SK-N-SH treated with all-trans-retinoic acid at 6 μM for 48 hours (cell line): Measurements from ENCODE around the gene BBS9.

Experiments used
- ATAC-seq: fragments of 200-7000 bp; cut with Tn5 transposase; 3 replicates; pipeline ENCODE4 v1.9.1; 2020; ENCODE audit warnings: mild to moderate bottlenecking, moderate library complexity
- ARNTL ChIP-seq: fragments of 450-650 bp; formaldehyde crosslinking; IDR thresholded peaks from 2 replicates; pipeline ENCODE4 v1.5.0; 2020; ENCODE audit warnings: low read depth, mild to moderate bottlenecking, moderate library complexity, borderline replicate concordance
- BACH2 ChIP-seq: fragments of 250-450 bp; sonication (Bioruptor Pico); IDR thresholded peaks from 2 replicates; pipeline ENCODE4 v1.9.0; 2021; ENCODE audit warnings: mild to moderate bottlenecking, borderline replicate concordance
- CSDC2 ChIP-seq: fragments of 250-450 bp; sonication (Bioruptor Pico); IDR thresholded peaks from 2 replicates; pipeline ENCODE4 v1.5.0; 2020; ENCODE audit warnings: mild to moderate bottlenecking, moderate library complexity
- ESRRG ChIP-seq: fragments of 250-450 bp; sonication (Bioruptor Pico); IDR thresholded peaks from 2 replicates; pipeline ENCODE4 v1.6.1; 2021; ENCODE audit warnings: mild to moderate bottlenecking
- GLIS3 ChIP-seq: fragments of 250-450 bp; sonication (Bioruptor Pico); IDR thresholded peaks from 2 replicates; pipeline ENCODE4 v1.5.0; 2020; ENCODE audit warnings: mild to moderate bottlenecking, moderate library complexity
- ISL1 ChIP-seq: fragments of 250-450 bp; sonication (Bioruptor Pico); IDR thresholded peaks from 2 replicates; pipeline ENCODE4 v2.1.2; 2022; ENCODE audit warnings: mild to moderate bottlenecking, moderate library complexity
- OSR1 ChIP-seq: fragments of 250-450 bp; sonication (Bioruptor Pico); IDR thresholded peaks from 2 replicates; pipeline ENCODE4 v1.8.0; 2022; ENCODE audit warnings: moderate library complexity, mild to moderate bottlenecking, inconsistent platforms
- RARB ChIP-seq: fragments of 250-450 bp; sonication (Bioruptor Pico); IDR thresholded peaks from 2 replicates; pipeline ENCODE4 v1.8.0; 2021; ENCODE audit warnings: mild to moderate bottlenecking, moderate library complexity
- SNAI2 ChIP-seq: fragments of 250-450 bp; sonication (Bioruptor Pico); IDR thresholded peaks from 2 replicates; pipeline ENCODE4 v1.5.0; 2020; ENCODE audit warnings: mild to moderate bottlenecking, moderate library complexity
- TCF4 ChIP-seq: fragments of 250-450 bp; sonication (Bioruptor Pico); IDR thresholded peaks from 2 replicates; pipeline ENCODE4 v1.8.0; 2021; ENCODE audit warnings: mild to moderate bottlenecking, moderate library complexity, borderline replicate concordance
- TOX ChIP-seq: fragments of 250-450 bp; sonication (Bioruptor Pico); IDR thresholded peaks from 2 replicates; pipeline ENCODE4 v1.8.0; 2021; ENCODE audit warnings: mild to moderate bottlenecking, moderate library complexity, borderline replicate concordance
- ZC3H10 ChIP-seq: fragments of 250-450 bp; sonication (Bioruptor Pico); IDR thresholded peaks from 2 replicates; pipeline ENCODE4 v1.5.1; 2021; ENCODE audit warnings: mild to moderate bottlenecking, moderate library complexity
- ZFP3 ChIP-seq: fragments of 250-450 bp; sonication (Bioruptor Pico); IDR thresholded peaks from 2 replicates; pipeline ENCODE4 v1.5.0; 2020; ENCODE audit warnings: mild to moderate bottlenecking, moderate library complexity
- ZFP30 ChIP-seq: fragments of 450-650 bp; formaldehyde crosslinking; IDR thresholded peaks from 2 replicates; pipeline ENCODE4 v1.5.0; 2022; ENCODE audit warnings: mild to moderate bottlenecking, moderate library complexity
- ZNF565 ChIP-seq: fragments of 450-650 bp; formaldehyde crosslinking; conservative IDR thresholded peaks from 2 replicates; pipeline ENCODE4 v1.5.0; 2020; ENCODE audit warnings: low read depth, mild to moderate bottlenecking, moderate library complexity
- ZNF70 ChIP-seq: fragments of 450-650 bp; formaldehyde crosslinking; IDR thresholded peaks from 2 replicates; pipeline ENCODE4 v1.5.0; 2020; ENCODE audit warnings: mild to moderate bottlenecking, moderate library complexity
- TF ChIP-seq, protein P1 (sequence below): fragments of 250-450 bp; sonication (Bioruptor Pico); IDR thresholded peaks from 2 replicates; pipeline ENCODE4 v1.5.0; 2020; ENCODE audit warnings: mild to moderate bottlenecking, moderate library complexity
- TF ChIP-seq, protein P2 (sequence below): fragments of 250-450 bp; sonication (Bioruptor Pico); IDR thresholded peaks from 2 replicates; pipeline ENCODE4 v1.5.1; 2021; ENCODE audit warnings: mild to moderate bottlenecking, moderate library complexity
- TF ChIP-seq, protein P3 (sequence below): fragments of 250-450 bp; sonication (Bioruptor Pico); IDR thresholded peaks from 2 replicates; pipeline ENCODE4 v1.8.0; 2020; ENCODE audit warnings: mild to moderate bottlenecking, moderate library complexity, borderline replicate concordance
- TF ChIP-seq, protein P4 (sequence below): fragments of 250-450 bp; sonication (Bioruptor Pico); IDR thresholded peaks from 2 replicates; pipeline ENCODE4 v1.5.1; 2020; ENCODE audit warnings: low read depth, mild to moderate bottlenecking, moderate library complexity

The BBS9 gene

DNA sequence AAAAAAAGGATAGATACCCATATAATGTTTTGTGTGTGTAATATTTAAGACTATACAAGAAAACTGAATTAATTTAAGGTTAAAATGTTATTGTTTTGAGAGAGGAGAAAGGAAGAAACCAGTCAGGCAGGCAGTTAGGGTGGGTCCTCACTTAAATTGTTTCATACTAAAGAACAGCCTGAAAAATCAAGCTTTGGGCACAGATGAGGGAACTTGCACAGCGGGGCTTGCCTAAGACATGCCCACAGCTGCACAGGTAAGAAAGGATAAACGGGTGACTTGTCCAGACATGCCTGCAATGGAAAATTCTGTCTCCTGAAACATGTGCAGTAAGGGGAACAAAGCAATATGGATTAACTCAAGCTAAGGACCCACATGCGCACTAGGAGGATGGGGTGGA, 158.4 kb downstream of the BBS9 start:
- ATAC-seq: no peak
- TF ChIP-seq ISL1 (no peak), RARB (no peak), CSDC2 (CRISPR knock-in tag) (no peak), ZC3H10 (CRISPR knock-in tag) (no peak)
- TF ChIP-seq, protein P1, sequence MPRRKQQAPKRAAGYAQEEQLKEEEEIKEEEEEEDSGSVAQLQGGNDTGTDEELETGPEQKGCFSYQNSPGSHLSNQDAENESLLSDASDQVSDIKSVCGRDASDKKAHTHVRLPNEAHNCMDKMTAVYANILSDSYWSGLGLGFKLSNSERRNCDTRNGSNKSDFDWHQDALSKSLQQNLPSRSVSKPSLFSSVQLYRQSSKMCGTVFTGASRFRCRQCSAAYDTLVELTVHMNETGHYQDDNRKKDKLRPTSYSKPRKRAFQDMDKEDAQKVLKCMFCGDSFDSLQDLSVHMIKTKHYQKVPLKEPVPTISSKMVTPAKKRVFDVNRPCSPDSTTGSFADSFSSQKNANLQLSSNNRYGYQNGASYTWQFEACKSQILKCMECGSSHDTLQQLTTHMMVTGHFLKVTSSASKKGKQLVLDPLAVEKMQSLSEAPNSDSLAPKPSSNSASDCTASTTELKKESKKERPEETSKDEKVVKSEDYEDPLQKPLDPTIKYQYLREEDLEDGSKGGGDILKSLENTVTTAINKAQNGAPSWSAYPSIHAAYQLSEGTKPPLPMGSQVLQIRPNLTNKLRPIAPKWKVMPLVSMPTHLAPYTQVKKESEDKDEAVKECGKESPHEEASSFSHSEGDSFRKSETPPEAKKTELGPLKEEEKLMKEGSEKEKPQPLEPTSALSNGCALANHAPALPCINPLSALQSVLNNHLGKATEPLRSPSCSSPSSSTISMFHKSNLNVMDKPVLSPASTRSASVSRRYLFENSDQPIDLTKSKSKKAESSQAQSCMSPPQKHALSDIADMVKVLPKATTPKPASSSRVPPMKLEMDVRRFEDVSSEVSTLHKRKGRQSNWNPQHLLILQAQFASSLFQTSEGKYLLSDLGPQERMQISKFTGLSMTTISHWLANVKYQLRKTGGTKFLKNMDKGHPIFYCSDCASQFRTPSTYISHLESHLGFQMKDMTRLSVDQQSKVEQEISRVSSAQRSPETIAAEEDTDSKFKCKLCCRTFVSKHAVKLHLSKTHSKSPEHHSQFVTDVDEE (CRISPR knock-in tag): no peak

DNA sequence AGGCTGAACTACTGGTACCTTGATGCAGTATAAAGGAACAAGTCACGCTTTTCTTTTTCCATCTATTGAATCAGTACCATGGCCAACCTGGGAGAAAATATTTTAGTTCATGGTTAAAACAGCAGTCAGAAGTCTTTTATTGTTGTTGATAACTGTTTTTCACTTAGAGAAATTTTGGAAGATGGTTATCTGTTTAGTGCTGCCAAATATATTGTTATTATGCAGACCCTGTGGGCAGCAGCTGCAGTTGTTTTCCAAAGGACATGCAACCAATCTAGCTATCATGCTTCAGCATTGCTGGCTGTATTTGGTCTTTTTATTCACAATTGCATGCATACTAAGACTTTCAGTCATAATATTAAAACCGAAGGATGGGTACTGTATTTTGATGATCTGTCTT, 169.5 kb downstream of the BBS9 start:
- ATAC-seq: no peak

DNA sequence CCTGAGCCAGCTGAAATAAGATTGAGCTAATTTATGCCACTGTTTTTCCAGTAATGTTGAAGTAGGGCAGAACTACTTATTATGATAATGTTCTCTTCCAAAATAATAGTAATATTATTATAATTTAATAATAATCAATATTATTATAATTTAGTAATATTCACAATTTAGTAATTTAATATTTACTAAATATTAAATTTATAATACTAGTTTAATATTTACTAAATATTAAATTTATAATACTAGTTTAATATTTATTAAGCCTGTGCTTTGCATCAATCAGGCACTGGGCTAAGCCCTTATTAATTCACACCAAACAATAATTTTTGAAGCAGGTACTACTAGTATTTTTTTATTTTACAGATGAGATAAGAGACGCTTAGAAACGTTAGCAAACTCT, 170.1 kb downstream of the BBS9 start:
- no peak for ATAC-seq
- TF ChIP-seq ZNF70 (no peak), BACH2 (no peak), ZNF565 (no peak), ISL1 (no peak), ESRRG (CRISPR knock-in tag) (no peak), SNAI2 (CRISPR knock-in tag) (no peak)
- TF ChIP-seq, protein P2, sequence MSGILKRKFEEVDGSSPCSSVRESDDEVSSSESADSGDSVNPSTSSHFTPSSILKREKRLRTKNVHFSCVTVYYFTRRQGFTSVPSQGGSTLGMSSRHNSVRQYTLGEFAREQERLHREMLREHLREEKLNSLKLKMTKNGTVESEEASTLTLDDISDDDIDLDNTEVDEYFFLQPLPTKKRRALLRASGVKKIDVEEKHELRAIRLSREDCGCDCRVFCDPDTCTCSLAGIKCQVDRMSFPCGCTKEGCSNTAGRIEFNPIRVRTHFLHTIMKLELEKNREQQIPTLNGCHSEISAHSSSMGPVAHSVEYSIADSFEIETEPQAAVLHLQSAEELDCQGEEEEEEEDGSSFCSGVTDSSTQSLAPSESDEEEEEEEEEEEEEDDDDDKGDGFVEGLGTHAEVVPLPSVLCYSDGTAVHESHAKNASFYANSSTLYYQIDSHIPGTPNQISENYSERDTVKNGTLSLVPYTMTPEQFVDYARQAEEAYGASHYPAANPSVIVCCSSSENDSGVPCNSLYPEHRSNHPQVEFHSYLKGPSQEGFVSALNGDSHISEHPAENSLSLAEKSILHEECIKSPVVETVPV (CRISPR knock-in tag): no peak
- TF ChIP-seq, all 23 proteins: peak for 0

More for the DNA sequence above, 169.5 kb downstream of the BBS9 start:
- TF ChIP-seq CSDC2 (CRISPR knock-in tag) (no peak), TOX (no peak), BACH2 (no peak), RARB (no peak), TCF4 (CRISPR knock-in tag) (no peak), ZFP3 (CRISPR knock-in tag) (no peak)
- TF ChIP-seq, protein P1 (CRISPR knock-in tag): no peak

DNA sequence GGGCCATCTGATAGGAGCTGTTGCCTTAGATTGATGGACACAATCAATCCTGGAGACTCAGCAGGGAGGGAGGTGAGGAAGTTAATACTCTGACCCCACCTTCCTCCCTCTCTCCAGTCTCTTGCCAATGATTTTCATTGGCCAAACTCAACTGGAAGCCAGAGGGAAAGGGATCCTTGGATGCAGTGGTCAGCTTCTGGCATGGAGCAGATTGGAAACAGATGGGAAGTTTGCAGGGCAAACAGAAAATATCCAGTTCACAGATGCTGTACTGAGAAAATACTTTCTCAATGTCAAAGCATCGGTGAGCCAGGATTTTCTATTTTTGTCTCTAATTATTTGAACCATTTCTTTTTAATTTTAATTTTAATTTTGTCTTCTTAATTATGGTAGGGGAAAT, 170.8 kb downstream of the BBS9 start:
- no peak for ATAC-seq

More for the DNA sequence above, 170.8 kb downstream of the BBS9 start:
- TF ChIP-seq RARB (no peak), ISL1 (no peak), ARNTL (no peak), TOX (no peak), ZNF565 (no peak), ZFP30 (CRISPR knock-in tag) (no peak), ZC3H10 (CRISPR knock-in tag) (no peak), TCF4 (CRISPR knock-in tag) (no peak), ESRRG (CRISPR knock-in tag) (no peak), OSR1 (CRISPR knock-in tag) (no peak), SNAI2 (CRISPR knock-in tag) (no peak), ZFP3 (CRISPR knock-in tag) (no peak), GLIS3 (CRISPR knock-in tag) (no peak)
- TF ChIP-seq, protein P1 (CRISPR knock-in tag): no peak
- TF ChIP-seq, protein P3, sequence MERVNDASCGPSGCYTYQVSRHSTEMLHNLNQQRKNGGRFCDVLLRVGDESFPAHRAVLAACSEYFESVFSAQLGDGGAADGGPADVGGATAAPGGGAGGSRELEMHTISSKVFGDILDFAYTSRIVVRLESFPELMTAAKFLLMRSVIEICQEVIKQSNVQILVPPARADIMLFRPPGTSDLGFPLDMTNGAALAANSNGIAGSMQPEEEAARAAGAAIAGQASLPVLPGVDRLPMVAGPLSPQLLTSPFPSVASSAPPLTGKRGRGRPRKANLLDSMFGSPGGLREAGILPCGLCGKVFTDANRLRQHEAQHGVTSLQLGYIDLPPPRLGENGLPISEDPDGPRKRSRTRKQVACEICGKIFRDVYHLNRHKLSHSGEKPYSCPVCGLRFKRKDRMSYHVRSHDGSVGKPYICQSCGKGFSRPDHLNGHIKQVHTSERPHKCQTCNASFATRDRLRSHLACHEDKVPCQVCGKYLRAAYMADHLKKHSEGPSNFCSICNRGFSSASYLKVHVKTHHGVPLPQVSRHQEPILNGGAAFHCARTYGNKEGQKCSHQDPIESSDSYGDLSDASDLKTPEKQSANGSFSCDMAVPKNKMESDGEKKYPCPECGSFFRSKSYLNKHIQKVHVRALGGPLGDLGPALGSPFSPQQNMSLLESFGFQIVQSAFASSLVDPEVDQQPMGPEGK (CRISPR knock-in tag): no peak
- TF ChIP-seq, protein P4, sequence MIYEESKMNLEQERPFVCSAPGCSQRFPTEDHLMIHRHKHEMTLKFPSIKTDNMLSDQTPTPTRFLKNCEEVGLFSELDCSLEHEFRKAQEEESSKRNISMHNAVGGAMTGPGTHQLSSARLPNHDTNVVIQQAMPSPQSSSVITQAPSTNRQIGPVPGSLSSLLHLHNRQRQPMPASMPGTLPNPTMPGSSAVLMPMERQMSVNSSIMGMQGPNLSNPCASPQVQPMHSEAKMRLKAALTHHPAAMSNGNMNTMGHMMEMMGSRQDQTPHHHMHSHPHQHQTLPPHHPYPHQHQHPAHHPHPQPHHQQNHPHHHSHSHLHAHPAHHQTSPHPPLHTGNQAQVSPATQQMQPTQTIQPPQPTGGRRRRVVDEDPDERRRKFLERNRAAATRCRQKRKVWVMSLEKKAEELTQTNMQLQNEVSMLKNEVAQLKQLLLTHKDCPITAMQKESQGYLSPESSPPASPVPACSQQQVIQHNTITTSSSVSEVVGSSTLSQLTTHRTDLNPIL (CRISPR knock-in tag): no peak
